H1 (cell line): ENCODE results near the gene CEACAM1. TPM values are rescaled to one million over a fixed set of nuclear protein-coding genes. Genes with fewer than 3 reads are reported as not detected.

ENCODE experiments used
- CTCF ChIA-PET: fragments of 300-600 bp; sonication (Branson Sonifier 250); formaldehyde crosslinking; loops from one replicate; lab custom pipeline; 2021; ENCODE audit not compliant: partially characterized antibody; lab: Charles Lee
- POLR2A ChIA-PET: fragments of 300-600 bp; sonication (Branson Sonifier 250); formaldehyde crosslinking; loops from one replicate; lab custom pipeline; 2021; ENCODE audit warnings: inconsistent platforms; ENCODE audit not compliant: partially characterized antibody; lab: Charles Lee
- DNase-seq, 2 experiments: peaks; one replicate each; pipeline versions ENCODE4 v3.0.0 to v3.0.0-alpha.2; 2010 to 2022; ENCODE audit warnings: low spot score in 2 of 2, low read depth in 1 of 2, mixed read lengths in 1 of 2
- FAIRE-seq: peaks from 2 replicates; lab custom pipeline; 2011; peaks lifted over from hg19 to GRCh38; lab: Jason Lieb, UNC
- H2AFZ ChIP-seq: 2 replicates; pipeline ENCODE4 v1.8.1; 2012; ENCODE audit warnings: low read length, inconsistent platforms
- H2AK5ac ChIP-seq: 2 replicates; pipeline ENCODE4 v1.6.1; 2013; ENCODE audit warnings: low read depth, low read length
- H2BK120ac ChIP-seq: replicated peaks from 2 replicates; pipeline ENCODE3; 2013; ENCODE audit warnings: low read depth, low read length, inconsistent platforms
- H2BK12ac ChIP-seq: 2 replicates; pipeline ENCODE4 v1.6.1; 2013; ENCODE audit warnings: low read depth, low read length
- H2BK15ac ChIP-seq: 2 replicates; pipeline ENCODE4 v1.6.1; 2013; ENCODE audit warnings: low read length
- H2BK20ac ChIP-seq: 2 replicates; pipeline ENCODE4 v1.6.1; 2013; ENCODE audit warnings: low read length
- H2BK5ac ChIP-seq: 2 replicates; pipeline ENCODE4 v1.6.1; 2013; ENCODE audit warnings: low read depth, low read length
- H3K14ac ChIP-seq: 2 replicates; pipeline ENCODE4 v1.6.1; 2013; ENCODE audit warnings: inconsistent platforms; ENCODE audit not compliant: insufficient read length
- H3K18ac ChIP-seq: 2 replicates; pipeline ENCODE4 v1.6.1; 2013; ENCODE audit warnings: low read length; ENCODE audit errors: extremely low read depth
- H3K23ac ChIP-seq: 2 replicates; pipeline ENCODE4 v1.6.1; 2013; ENCODE audit warnings: inconsistent platforms; ENCODE audit not compliant: insufficient read length
- H3K23me2 ChIP-seq: 2 replicates; pipeline ENCODE4 v1.6.1; 2013; ENCODE audit warnings: low read depth, low read length
- H3K27ac ChIP-seq: 2 replicates; pipeline ENCODE4 v1.6.1; 2011; ENCODE audit warnings: low read depth, low read length, inconsistent platforms
- H3K27me3 ChIP-seq, 4 experiments: replicated peaks in 1 of 4; 1 replicate in 1 of 4; 2 replicates in 3 of 4; pipeline versions ENCODE4 v1.6.1 to v1.8.1; 2011 to 2013; ENCODE audit warnings: low read length in 3 of 4, mild to moderate bottlenecking in 3 of 4, inconsistent platforms in 2 of 4, mixed read lengths in 2 of 4, moderate library complexity in 1 of 4; ENCODE audit not compliant: control insufficient read depth in 3 of 4, insufficient read depth in 3 of 4; ENCODE audit errors: extremely low read depth in 1 of 4
- H3K36me3 ChIP-seq, 4 experiments: 2 replicates each; pipeline versions ENCODE4 v1.6.1 to v1.8.1; 2011 to 2013; ENCODE audit warnings: mild to moderate bottlenecking in 4 of 4, low read length in 3 of 4, moderate library complexity in 2 of 4, control low read depth in 1 of 4, inconsistent platforms in 1 of 4; ENCODE audit not compliant: insufficient read depth in 4 of 4, control insufficient read depth in 2 of 4
- H3K4ac ChIP-seq: replicated peaks from 2 replicates; pipeline ENCODE3; 2013; ENCODE audit warnings: low read length, low read depth, mixed read lengths, inconsistent platforms; ENCODE audit not compliant: insufficient read length
- H3K4me1 ChIP-seq, 4 experiments: replicated peaks in 1 of 4; 1 replicate in 1 of 4; 2 replicates in 3 of 4; pipeline versions ENCODE4 v1.6.1 to v1.8.1; 2011 to 2013; ENCODE audit warnings: low read length in 3 of 4, inconsistent platforms in 2 of 4, mixed read lengths in 1 of 4; ENCODE audit not compliant: insufficient read depth in 4 of 4, control insufficient read depth in 3 of 4
- H3K4me2 ChIP-seq, 2 experiments: 2 replicates each; pipeline versions ENCODE4 v1.6.1 to v1.8.1; 2011 to 2013; ENCODE audit warnings: low read depth in 2 of 2, low read length in 2 of 2, control low read depth in 1 of 2, inconsistent platforms in 1 of 2, mild to moderate bottlenecking in 1 of 2; ENCODE audit not compliant: insufficient read depth in 1 of 2
- H3K4me3 ChIP-seq, 4 experiments: fragments of 200-600, 300-600 bp in 1 of 4; sonication (generic), shearing (Covaris generic), sonication (Bioruptor Twin) in 1 of 4; 2 replicates each; pipeline versions ENCODE4 v1.5.1 to v1.8.1; 2011 to 2016; ENCODE audit warnings: low read length in 4 of 4, low read depth in 3 of 4, control low read depth in 2 of 4, inconsistent platforms in 2 of 4, mild to moderate bottlenecking in 2 of 4, mixed read lengths in 1 of 4, moderate library complexity in 1 of 4; ENCODE audit not compliant: insufficient read depth in 2 of 4; ENCODE audit errors: extremely low read depth in 1 of 4
- H3K56ac ChIP-seq: replicated peaks from 2 replicates; pipeline ENCODE3; 2013; ENCODE audit warnings: low read depth, mild to moderate bottlenecking, mixed read lengths, low read length, inconsistent platforms; ENCODE audit not compliant: insufficient read length
- H3K79me1 ChIP-seq: 2 replicates; pipeline ENCODE4 v1.6.1; 2013; ENCODE audit warnings: low read depth, low read length, control low read depth
- H3K79me2 ChIP-seq, 2 experiments: 2 replicates each; pipeline versions ENCODE4 v1.6.1 to v1.8.1; 2012 to 2013; ENCODE audit warnings: low read length in 2 of 2, mild to moderate bottlenecking in 2 of 2, inconsistent platforms in 1 of 2; ENCODE audit not compliant: insufficient read depth in 2 of 2, control insufficient read depth in 1 of 2
- H3K9ac ChIP-seq, 4 experiments: replicated peaks in 1 of 4; 1 replicate in 1 of 4; 2 replicates in 3 of 4; pipeline versions ENCODE4 v1.6.1 to v1.8.1; 2011 to 2013; ENCODE audit warnings: low read depth in 3 of 4, low read length in 3 of 4, control low read depth in 2 of 4, mild to moderate bottlenecking in 2 of 4, moderate library complexity in 2 of 4, inconsistent platforms in 1 of 4; ENCODE audit errors: extremely low read depth in 1 of 4
- H3K9me3 ChIP-seq, 2 experiments: 2 replicates each; pipeline versions ENCODE4 v1.6.1 to v1.8.1; 2012 to 2013; ENCODE audit warnings: mild to moderate bottlenecking in 2 of 2, moderate library complexity in 2 of 2, control low read depth in 1 of 2, inconsistent platforms in 1 of 2, low read depth in 1 of 2, low read length in 1 of 2, mixed read lengths in 1 of 2; ENCODE audit not compliant: insufficient read depth in 2 of 2
- H4K20me1 ChIP-seq, 2 experiments: replicated peaks in 1 of 2; 2 replicates each; pipeline versions ENCODE3 to v1.8.1; 2011 to 2013; ENCODE audit warnings: inconsistent platforms in 2 of 2, low read length in 2 of 2, mild to moderate bottlenecking in 1 of 2; ENCODE audit not compliant: insufficient read depth in 2 of 2, control insufficient read depth in 1 of 2
- H4K5ac ChIP-seq: 2 replicates; pipeline ENCODE4 v1.6.1; 2013; ENCODE audit warnings: low read length, low read depth, mixed read lengths, inconsistent platforms; ENCODE audit not compliant: insufficient read length
- H4K8ac ChIP-seq: 2 replicates; pipeline ENCODE4 v1.8.0; 2013; ENCODE audit warnings: mild to moderate bottlenecking, moderate library complexity, low read length, inconsistent platforms; ENCODE audit not compliant: insufficient read depth; ENCODE audit errors: extremely low read depth
- H4K91ac ChIP-seq: replicated peaks from 2 replicates; pipeline ENCODE3; 2013; ENCODE audit warnings: low read length, mixed read lengths, inconsistent platforms; ENCODE audit not compliant: insufficient read length
- ATF3 ChIP-seq: IDR thresholded peaks from 2 replicates; pipeline ENCODE4 v1.6.1; 2011; ENCODE audit warnings: low read depth, mild to moderate bottlenecking, low read length; ENCODE audit not compliant: insufficient read depth
- CHD1 ChIP-seq: IDR thresholded peaks from 2 replicates; pipeline ENCODE4 v1.6.1; 2012; ENCODE audit warnings: low read depth, low read length, improper control_type of control experiment
- CHD2 ChIP-seq: IDR thresholded peaks from 2 replicates; pipeline ENCODE4 v1.6.1; 2012; ENCODE audit warnings: low read length, improper control_type of control experiment
- CTBP2 ChIP-seq: IDR thresholded peaks from 2 replicates; pipeline ENCODE4 v1.7.0; 2011; ENCODE audit warnings: borderline replicate concordance, mild to moderate bottlenecking, moderate library complexity, mixed read lengths, low read length; ENCODE audit not compliant: insufficient read depth, insufficient read length
- E2F6 ChIP-seq: IDR thresholded peaks from 2 replicates; pipeline ENCODE4 v1.6.1; 2012; ENCODE audit warnings: inconsistent platforms
- JUND ChIP-seq: IDR thresholded peaks from 2 replicates; pipeline ENCODE4 v1.6.1; 2011; ENCODE audit warnings: mild to moderate bottlenecking, improper control_type of control experiment, low read length
- KDM5A ChIP-seq: fragments of 200-600 bp; IDR thresholded peaks from 2 replicates; pipeline ENCODE4 v1.7.1; 2012; ENCODE audit warnings: mild to moderate bottlenecking, low read length, inconsistent platforms, mixed read lengths
- MAX ChIP-seq: IDR thresholded peaks from 2 replicates; pipeline ENCODE4 v1.6.1; 2012; ENCODE audit warnings: inconsistent platforms
- NRF1 ChIP-seq: IDR thresholded peaks from 2 replicates; pipeline ENCODE4 v1.6.1; 2011; ENCODE audit warnings: mild to moderate bottlenecking, low read depth, low read length, improper control_type of control experiment
- RNF2 ChIP-seq: fragments of 200-900, 300-1000 bp; sonication (generic); IDR thresholded peaks from 2 replicates; pipeline ENCODE4 v1.7.1; 2016; ENCODE audit warnings: borderline replicate concordance, low read depth, mild to moderate bottlenecking, antibody characterized with exemption, low read length; ENCODE audit not compliant: poor library complexity, severe bottlenecking; ENCODE audit errors: missing control alignments
- SP1 ChIP-seq: IDR thresholded peaks from 2 replicates; pipeline ENCODE4 v1.6.1; 2011; ENCODE audit warnings: low read depth, low read length
- SP2 ChIP-seq: IDR thresholded peaks from 2 replicates; pipeline ENCODE4 v1.6.1; 2012; ENCODE audit warnings: mild to moderate bottlenecking, low read length, inconsistent platforms
- TBP ChIP-seq: IDR thresholded peaks from 2 replicates; pipeline ENCODE4 v1.6.1; 2011; ENCODE audit warnings: low read depth, low read length, improper control_type of control experiment
- WGBS, 2 experiments: shearing (Covaris generic) in 1 of 2; methylation state at CpG; one replicate each; pipeline versions ENCODE4 v1.1.6 to v1.1.7; 2013 to 2015; ENCODE audit warnings: low lambda C conversion rate in 2 of 2, mixed read lengths in 2 of 2, inconsistent platforms in 1 of 2, low coverage in 1 of 2, missing lambda C conversion rate in 1 of 2; ENCODE audit not compliant: insufficient replicate concordance in 2 of 2, insufficient coverage in 1 of 2, insufficient read length in 1 of 2; ENCODE audit errors: extremely low coverage in 1 of 2, missing lambda C conversion rate in 1 of 2; 5-methylcytosine and 5-hydroxymethylcytosine counted together
- polyA plus RNA-seq, 7 experiments: library from polyadenylated mRNA; depleted of rRNA in 3 of 7; stranded (reverse) in 5 of 7; unstranded in 2 of 7; fragments of >200 nt in 5 of 7; fragments of 200-250 nt in 2 of 7; gene quantifications; 1 replicate in 5 of 7; 2 replicates in 1 of 7; 4 replicates in 1 of 7; pipeline versions ENCODE4 v1.2.1 to v1.2.3, GENCODE V29; 2011 to 2013; ENCODE audit warnings: missing spikeins in 2 of 7, mixed read lengths in 2 of 7
- total RNA-seq: library from RNA; stranded (reverse); fragmentation: NEBNext Ultra II Directional; extraction: Animal tissue kit (Norgen Biotek cat#: 25700); gene quantifications from 2 replicates; pipeline ENCODE4 v1.2.1, GENCODE V29; 2021

The CEACAM1 gene
- total and polyA plus RNA-seq, 2 of the 8 experiments (the other 6 are each of a cell fraction or from before 2014, with no cell fraction given), result 1.8 to 3.6 TPM

- H3K27me3 ChIP-seq, result no peaks in the 10 kb centered on the region
- H4K5ac ChIP-seq, result no peak overlapping the region
- H3K23me2 ChIP-seq, result no peaks in the 10 kb centered on the region
- no peak overlapping the region for H3K18ac ChIP-seq
- no peak for FAIRE-seq
- no peak overlapping the region for H2BK20ac ChIP-seq
- H3K4me1 ChIP-seq, result no peaks in the 10 kb centered on the region; a peak in 1 of 7 replicates
- H3K4ac ChIP-seq, result no peak overlapping the region
- H4K91ac ChIP-seq, result no peak overlapping the region
- H3K4me2 ChIP-seq, result no peak overlapping the region
- no peaks in the 10 kb centered on the region for H3K79me2 ChIP-seq
- ChIA-PET POLR2A (no interaction called here), CTCF (interaction anchor here (0.6 to 2.0 kb wide), 4 partner anchors 19 to 137 kb away, joined by 3 to 7 read pairs (median 5); no protein-coding TSS in a partner anchor)
- no peak overlapping the region for H2AK5ac ChIP-seq
- H3K14ac ChIP-seq, result no peak overlapping the region
- no peak overlapping the region for H2BK5ac ChIP-seq
- H2BK12ac ChIP-seq, result no peak overlapping the region
- no peaks in the 10 kb centered on the region for H3K36me3 ChIP-seq
- no peak overlapping the region for H3K4me3 ChIP-seq
- peaks cover 4 to 11% of the 10 kb centered on the region in 2 experiments; a peak in 2 of 4 replicates for H3K9me3 ChIP-seq
- H3K23ac ChIP-seq, result no peak overlapping the region
- no peaks in the 10 kb centered on the region for H3K79me1 ChIP-seq
- H4K8ac ChIP-seq, result no peak overlapping the region
- WGBS, 2 experiments, result 85% methylated on average over 1 of the region's 1 CpG; no CpG with 5 or more reads in 1 of the 2 experiments
- H4K20me1 ChIP-seq, result no peaks in the 10 kb centered on the region
- no peak overlapping the region for H3K56ac ChIP-seq
- H2AFZ ChIP-seq, result no peak overlapping the region
- H2BK120ac ChIP-seq, result no peak overlapping the region
- H3K27ac ChIP-seq, result no peak overlapping the region
- H2BK15ac ChIP-seq, result no peak overlapping the region
- DNase-seq, result no peak
- no peak overlapping the region for H3K9ac ChIP-seq
- TF ChIP-seq TBP (no peak), E2F6 (no peak), CTBP2 (no peak), NRF1 (no peak), MAX (no peak), RNF2 (no peak), ATF3 (no peak), CHD1 (no peak), SP1 (no peak), KDM5A (no peak), SP2 (no peak), CHD2 (no peak), JUND (no peak)
These were observed 48.7 kb upstream of the CEACAM1 start for GRCh38 chr19:42577016-42577415.
